OCI-LY3 (cell line): ENCODE results near the gene ACOX1.

Experiments used
- CTCF ChIP-seq: fragments of 200-600, 300-600 bp; sonication (generic); IDR thresholded peaks from 2 replicates; pipeline ENCODE4 v1.5.1; 2014; ENCODE audit warnings: antibody characterized with exemption, low read length, low read depth
- EZH2phosphoT487 ChIP-seq: fragments of 200-600 bp; shearing (Covaris generic); IDR thresholded peaks from 2 replicates; pipeline ENCODE4 v1.6.1; 2018; ENCODE audit warnings: antibody characterized with exemption, mixed run types, low read depth

- no peak for TF ChIP-seq CTCF
- no peak for TF ChIP-seq EZH2phosphoT487
Observed at GRCh38 chr17:75965468-75965867, 13.5 kb downstream of the ACOX1 start.
